Stimulated activated CD8-positive, alpha-beta memory T cell treated with anti-CD3 and anti-CD28 coated beads, Interleukin-2, amount 100 ng/mL, for 48 hours (primary cell): ENCODE data around the gene BIRC6.
"Not testable (repeated sequence)": the region's sequence is repeated elsewhere in the genome, so short reads cannot be mapped to it uniquely, and the experiment has no call there.

Experiments used
- DNase-seq, 2 donors: peaks; one replicate each; pipeline ENCODE4 v3.0.0-alpha.2; 2020; ENCODE audit warnings: low read depth in 2 of 2

BIRC6 gene

DNA sequence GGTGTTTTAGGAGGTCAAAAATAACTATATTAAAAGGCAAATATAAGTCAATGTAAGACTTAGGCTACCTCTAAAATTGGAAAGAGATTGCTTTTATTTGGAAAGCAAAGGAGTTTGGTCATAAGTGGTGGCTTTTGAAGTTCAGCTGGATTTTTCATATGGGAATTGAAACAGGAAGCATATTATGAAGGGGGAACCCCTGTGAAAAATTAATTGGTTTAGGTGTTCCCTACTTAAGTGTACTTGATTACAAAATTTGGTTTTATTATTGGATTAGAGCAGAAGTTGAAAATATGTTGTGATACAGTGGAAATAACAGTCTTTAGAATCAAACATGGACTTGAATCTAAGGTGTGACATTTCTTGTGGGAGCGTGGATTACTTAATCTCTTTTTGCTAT, 149.6 kb downstream of the BIRC6 start:
- no peak for DNase-seq

DNA sequence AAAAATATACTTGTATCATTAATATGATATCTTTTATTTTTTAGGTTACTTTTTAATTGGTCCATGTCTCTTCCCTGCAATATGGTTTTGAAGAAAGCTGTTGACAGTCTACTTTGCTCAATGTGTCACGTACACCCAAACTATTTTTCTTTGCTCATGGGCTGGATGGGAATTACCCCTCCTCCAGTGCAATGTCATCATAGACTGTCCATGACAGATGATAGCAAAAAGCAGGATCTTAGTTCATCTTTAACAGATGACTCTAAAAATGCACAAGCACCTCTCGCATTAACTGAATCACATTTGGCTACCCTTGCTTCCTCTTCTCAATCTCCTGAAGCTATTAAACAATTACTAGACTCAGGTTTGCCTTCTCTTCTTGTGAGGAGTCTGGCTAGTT, 158.1 kb downstream of the BIRC6 start:
- DNase-seq: no peak

DNA sequence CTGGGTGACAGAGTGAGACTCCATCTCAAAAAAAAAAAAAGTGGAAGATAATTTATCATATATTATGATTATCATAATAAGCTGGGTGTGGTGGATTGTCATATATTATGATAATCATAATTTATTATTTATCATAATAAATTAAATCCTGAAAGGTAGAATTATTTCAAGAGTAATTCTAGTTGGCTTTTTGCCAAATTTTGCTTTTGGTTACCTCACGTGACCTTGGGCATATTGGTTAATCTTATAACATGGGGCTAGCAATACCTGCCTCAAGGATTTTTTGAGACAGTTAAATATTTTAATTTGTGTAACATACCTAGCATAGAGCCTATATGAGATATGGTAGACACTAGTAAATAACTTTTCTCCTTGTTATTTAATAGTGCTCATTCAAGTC, 159.7 kb downstream of the BIRC6 start:
- DNase-seq: no peak

DNA sequence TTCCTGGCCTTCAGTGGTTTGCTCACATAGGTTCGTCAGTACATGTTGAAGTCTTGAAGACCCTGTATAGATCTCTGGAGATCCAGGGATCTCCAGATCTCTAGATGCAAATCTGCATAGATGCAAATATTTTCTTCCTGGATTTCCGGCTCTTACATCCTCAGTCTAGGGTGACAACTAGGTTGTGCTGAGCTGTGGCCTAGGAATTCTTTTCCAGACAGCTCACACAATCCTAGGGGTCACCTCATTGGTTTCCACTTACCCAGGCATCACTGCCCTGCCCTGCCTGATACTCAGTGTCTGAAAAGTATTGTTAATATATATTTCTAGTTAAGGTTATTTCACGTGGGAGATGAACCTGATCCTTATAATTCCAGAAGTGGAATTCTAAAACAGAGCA, 165.9 kb downstream of the BIRC6 start:
- DNase-seq: no peak

DNA sequence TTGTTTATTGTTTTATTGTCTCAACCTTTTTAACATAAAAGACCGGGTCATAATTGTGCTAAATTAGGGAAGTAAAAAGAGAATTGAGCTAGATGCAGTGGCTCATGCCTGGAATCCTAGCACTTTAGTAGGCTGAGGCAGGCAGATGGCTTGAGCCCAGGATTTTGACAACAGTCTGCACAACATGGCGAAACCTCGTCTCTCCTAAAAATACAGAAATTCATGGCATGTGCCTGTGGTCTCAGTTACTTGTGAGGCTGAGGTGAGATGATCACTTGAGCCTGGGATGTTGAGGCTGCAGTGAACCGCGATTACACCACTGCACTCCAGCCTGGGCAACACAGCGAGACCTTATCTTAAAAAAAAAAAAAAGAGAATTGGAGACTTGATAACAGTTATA, 166.9 kb downstream of the BIRC6 start:
- DNase-seq: no peak

DNA sequence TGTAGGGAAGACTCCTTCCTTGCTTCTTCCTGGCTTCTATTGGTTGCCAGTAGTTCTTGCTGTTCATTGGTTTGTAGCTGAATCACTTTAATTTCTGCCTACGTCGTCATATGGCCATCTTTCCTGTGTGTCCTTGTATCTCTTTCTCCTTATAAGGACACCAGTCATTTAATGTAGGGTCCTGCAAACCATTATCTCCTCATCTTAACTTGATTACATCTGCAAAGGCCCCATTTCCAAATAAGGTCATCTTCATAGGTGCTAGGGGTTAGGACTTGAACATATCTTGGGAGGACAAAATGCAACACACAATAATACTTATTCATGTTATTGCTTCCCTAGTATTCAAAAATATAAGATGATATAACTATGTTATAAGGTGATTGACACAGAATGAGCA, 175.5 kb downstream of the BIRC6 start:
- no peak for DNase-seq

DNA sequence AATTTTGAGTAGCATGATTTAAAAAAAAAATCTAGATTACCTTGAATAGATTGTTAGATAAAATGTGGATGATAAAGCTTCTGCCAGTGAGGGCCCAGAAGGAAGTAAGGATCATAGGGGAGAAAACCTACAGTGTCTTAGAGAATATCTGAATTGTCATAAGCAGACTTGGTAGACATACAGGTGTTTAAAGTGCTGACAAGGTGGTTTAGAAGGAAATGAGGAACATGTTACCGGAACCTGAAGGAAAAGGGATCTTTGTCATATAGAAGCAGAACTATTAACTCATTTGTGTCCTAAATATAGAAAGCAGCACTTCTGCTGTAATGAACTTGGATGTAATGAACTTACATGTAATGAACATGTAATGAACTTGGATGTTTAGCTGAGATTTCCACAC, 176.1 kb downstream of the BIRC6 start:
- DNase-seq: no peak

DNA sequence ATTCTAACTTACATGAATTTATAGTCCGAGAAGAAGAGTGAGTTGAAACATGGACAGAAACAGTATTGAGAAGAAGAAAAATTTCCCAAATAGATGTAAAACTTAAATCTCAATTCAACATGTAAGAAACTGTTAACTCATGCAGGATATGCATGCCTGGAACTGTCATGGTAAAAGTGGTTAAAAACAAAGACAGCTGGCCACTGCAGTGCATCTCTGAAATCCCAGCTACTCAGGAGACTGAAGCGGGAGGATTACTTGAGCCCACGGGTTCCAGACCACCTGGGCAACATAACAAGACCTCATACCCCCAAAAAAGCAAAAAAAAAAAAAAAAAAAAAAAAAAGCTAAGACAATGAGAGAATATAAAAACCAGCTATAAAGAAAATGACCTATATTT, 178.0 kb downstream of the BIRC6 start:
- no peak for DNase-seq

DNA sequence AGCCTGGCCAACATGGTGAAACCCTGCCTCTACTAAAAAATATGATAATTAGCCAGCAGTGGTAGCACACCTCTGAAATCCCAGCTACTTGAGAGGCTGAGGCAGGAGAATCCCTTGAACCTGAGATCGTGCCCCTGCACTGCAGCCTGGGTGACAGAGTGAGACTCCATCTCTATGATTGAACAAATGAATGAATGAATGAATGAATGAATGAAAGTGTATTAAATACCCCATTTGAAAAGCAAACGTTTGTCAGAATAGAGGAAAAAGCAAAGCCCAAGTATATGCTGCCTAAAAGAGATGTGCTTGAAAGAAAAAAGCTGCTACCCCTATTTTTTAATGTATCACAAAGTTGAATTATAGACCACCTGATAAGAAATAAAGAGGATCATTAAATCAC, 181.9 kb downstream of the BIRC6 start:
- no peak for DNase-seq

DNA sequence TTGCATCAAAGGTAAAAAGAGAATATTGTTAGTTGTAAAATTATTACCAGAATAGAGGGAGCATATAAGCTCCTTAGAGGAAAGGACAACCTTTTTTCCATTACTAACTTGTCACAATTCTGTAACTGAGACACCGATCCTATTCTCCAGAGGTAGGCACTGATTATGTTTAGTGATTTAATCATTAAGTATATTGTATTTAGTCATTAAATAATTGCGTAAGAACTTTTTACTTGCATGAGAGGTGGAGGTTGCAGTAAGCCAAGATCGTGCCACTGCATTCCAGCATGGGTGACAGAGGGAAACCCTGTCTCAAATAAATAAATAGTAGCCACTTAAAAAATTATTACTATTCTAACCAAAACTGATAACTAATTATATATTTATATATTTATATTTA, 195.7 kb downstream of the BIRC6 start:
- DNase-seq: not testable (repeated sequence)

DNA sequence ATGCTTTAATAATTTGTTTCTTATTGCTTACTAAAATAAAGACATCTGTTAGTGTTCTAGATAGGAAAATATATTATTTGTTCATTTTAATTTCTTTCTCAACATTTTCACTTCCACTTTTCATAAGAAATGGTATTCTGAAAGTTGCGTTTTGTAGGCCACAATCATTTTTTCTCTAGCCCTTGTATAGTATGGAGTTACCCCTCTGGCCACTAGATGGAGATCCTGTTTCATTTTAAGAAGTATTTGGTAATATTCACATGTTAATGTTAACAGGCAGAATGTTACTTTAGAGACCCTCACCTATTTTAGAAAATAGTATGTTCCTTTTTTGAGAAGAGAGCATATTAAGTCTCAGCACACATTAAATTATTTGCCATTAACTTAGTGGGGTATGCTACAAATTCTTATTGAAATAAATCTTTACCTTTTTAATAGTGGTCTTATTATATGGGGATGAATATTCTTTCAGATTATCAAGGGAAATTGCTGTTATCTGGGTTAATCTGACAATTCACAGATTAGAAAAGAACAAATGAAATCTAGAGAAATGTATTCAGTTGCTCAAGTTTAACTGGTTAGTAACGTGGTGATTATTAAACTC, 197.1 kb downstream of the BIRC6 start:
- no peak for DNase-seq

DNA sequence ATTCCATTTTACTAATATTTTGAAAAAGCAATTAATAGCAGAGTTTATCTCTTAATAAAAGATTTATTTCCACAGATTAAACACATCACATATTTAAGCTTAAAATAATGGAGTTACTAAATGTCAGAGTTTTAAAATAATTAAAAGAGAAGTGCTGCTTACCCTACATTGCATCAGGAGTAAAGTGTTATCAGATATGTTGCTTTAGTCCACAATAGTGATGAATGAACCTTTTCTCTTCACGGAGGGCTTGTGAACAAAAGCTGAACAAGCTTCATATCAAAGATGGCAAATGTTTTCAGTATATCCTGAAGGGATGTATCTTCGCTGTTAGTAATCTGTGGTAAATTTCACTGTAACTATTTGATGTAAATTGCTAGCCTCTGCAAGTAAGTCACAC, 201.7 kb downstream of the BIRC6 start:
- DNase-seq: no peak

DNA sequence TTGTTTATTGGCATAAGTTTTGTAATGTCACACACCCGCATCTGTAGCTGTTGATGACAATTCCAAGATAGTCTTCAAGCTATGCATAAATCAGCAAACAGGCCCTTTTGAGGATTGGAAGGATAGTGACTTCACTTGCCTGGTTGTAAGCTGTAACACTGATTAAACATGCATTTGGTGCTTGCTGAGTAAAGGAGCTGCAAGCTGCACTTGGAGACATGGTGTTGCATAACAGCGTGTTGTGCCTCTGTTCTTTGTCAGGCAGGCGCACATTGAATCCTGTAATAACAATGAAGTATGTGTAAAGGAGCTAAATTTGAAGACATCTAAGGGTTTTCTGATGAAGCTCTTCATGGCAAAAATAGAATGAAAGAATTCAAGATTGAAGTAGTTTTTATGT, 202.3 kb downstream of the BIRC6 start:
- DNase-seq: no peak

DNA sequence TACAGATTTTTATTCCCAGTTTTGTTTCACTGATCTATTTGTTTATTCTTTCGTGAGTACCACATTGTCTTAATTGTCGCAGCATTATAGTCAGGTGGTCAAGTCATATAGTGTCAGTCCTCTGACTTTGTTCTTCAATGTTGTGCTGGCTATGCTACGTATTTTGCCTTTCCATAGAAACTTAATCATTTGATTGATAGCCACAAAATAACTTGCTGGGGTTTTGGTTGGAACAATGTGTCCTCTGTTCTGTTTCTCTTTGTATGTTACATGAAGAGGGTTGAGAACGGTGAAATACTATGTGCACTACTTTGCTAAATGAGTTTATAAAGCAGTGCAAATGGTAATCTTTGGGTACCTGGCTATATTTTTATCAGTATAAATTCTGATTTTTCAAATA, 206.1 kb downstream of the BIRC6 start:
- no peak for DNase-seq

DNA sequence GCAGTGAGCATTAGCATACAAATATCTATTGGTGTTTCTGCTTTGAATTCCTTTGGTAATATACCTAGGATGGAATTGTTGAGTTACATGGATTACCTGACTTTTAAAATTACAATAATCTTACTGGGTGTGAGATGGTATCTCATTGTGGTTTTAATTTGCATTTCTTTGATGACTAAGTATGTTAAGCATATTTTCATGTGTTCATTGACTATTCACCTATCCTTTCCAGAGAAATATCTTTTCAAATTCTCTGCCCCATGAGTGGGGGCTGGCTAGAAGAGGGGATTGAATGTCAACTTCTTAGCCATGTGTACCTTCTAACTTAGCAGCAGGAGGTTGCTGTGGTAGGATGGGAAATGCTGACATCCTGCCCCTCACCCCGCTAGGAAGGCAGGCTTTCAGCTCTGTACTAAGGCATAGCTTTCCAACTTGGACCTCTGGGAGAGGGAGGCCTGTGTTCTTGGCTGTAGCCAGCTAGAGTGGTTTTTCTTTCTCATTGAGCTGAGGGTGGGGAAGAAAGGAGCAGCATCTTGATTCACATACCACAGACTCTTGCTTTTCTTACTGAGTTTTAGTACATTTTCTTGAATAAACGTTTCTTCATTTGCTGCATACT, 207.7 kb downstream of the BIRC6 start:
- DNase-seq: no peak

DNA sequence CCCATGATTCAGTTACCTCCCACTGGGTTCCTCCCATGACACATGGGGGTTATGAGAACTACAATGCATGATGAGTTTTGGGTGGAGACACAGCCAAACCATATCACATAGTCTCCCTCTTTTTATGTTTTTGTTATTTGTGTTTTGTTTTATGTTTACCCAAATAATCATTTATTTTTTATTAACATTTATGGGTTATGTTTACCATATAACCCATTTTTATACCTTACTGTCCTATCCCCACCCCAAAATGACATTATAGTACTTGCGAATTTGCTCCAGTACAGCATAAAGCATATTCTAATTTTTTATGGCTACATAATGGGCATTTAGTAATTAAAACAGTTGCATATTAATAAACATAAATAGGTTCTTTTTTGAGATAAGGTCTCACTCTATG, 209.1 kb downstream of the BIRC6 start:
- no peak for DNase-seq

DNA sequence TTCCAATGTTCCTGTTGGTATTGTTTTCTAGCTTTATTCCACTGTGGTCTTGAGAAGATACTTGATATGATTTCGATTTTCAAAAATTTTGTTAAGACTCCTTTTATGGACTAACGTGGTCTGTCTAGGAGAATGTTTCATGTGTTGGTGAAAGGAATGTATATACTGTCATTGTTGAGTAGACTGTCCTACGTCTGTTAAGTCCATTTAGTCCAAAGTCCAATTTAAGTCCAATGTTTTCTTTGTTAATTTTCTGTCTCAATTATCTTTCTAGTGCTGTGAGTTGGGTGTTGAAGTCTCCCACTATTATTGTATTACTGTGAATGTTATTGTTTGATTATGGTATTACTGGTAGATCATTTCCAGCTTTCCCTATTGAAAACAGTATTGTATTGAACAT, 215.2 kb downstream of the BIRC6 start:
- DNase-seq: no peak

DNA sequence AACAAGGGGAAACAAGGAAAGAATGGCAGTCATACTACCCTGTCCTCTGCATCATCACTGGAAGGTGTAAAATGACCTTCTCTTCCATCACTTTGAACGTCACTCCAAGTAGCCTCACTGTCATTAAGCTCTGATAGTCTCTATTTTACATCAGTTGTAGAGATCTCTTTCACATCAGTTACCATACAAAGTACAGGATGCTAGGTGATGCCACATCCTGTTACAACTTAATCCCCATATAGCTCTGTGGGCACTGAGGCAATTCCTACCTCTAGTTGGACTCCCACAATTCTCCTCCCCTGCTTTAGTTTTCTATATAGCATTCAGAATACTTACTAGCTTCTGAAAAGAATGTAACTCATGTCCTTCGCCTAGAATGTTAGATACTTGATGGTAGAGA, 215.9 kb downstream of the BIRC6 start:
- DNase-seq: no peak

DNA sequence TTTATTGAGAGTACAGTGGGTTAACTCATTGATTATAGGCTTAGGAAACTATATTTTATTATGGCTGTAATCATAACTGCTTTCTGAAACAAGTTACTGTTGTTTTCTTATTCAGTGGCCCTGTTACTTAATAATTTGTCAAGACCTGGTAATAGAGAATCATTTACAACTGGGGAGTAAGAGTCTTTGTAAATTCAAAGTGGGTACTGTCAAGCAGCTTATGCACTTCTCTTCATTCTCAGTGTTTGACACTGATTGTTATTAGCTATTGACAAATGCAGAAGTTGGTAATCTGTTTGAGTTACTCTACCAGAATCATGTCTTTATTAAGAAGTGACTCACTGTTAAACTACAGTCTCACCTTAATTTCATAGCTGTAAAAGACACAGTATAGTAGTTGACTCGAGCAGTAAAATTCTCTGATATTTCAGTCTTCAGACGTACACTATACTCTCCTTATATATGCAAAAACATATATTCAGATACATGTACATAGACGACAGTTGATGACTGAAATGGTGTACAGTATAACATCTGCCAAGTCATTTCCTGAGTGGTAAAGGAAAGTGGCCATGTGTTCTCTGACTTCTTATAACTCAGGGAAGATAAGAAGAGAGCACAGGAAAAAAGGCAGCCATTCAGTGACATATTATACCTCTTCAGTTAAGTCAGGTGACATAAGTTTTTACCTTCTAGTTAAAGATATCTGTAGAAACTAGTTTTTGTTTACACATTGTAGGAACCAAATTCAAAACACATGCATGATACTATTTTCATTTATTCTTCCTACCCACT, 235.0 kb downstream of the BIRC6 start:
- DNase-seq: no peak

DNA sequence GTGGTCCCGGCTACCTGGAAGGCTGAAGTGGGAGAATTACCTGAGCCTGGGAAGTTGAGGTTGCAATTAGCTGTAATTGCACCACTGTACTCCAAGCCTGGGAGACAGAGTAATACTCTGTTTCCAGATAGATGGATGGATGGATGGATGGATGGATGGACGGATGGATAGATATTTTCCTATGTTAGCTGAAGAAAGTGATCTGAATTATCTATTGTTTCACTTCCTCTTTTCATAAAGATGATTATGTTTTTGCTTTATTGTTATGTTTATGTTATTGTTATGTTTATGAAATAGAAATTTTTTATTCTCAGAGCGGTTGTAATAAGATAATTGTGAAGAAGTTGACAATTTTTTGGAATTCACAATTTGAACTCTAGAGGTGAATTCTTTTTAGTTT, 237.8 kb downstream of the BIRC6 start:
- DNase-seq: no peak

DNA sequence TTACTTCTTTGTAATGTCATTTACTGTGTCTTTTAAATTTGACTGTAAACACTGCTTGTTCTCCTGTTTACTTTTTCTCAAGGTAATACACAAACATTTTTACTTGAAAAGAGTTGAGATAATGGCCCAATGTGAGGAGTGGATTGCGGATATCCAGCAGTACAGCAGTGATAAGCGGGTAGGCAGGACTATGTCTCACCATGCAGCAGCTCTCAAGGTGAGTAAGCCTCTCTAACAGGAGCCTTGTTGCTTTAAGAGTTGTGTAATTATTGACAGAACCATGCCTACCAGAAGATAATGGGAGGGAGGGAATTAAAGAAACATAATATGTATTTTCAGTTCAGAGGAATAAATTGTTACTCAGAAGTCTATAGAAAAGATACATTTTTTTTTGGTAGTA, 254.5 kb downstream of the BIRC6 start:
- no peak for DNase-seq

DNA sequence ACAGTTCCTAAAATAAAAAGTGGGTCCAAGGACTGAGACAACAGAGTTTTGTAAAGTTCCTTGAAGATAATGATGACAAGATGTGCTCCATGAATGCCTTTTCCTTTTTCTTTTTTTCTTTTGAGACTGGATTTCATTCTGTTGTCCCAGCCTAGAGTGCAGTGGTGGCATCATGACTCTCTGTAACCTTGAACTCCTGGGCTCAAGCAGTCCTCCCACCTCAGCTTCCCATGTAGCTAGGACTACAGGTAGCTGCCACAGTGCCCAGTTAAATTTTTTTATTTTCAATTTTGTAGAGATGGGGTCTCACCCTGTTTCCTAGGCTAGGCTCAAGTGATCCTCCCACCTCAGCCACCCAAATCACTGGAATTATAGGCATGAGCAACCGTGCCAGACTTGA, 254.9 kb downstream of the BIRC6 start:
- DNase-seq: no peak

DNA sequence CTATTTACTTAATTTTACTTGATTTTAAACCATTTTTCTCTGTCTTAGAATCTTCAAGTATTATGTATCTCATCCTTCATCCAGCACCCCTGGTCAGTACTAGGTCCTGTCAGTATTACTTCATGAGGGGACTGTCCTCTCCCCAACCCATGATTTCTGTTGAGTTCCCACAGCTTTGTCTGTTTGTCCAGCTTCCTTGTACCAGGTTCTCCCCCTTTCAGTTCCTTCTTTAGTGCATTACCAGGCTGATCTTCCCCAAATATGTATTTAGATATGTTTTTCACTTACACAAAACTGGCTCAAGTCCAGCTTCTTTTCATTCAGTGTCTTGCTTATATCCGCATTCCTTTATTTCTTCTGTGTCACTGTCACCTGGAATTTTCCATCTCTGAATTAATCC, 257.3 kb downstream of the BIRC6 start:
- no peak for DNase-seq
